Measurements from ENCODE around the gene LYPD6B.

The LYPD6B gene

GRCh38 chr2:149041482-149041881, 3.0 kb downstream of the LYPD6B start:
- DNase-seq (ENCODE audit: low spot score): no peak

GRCh38 chr2:149042881-149043280, 4.4 kb downstream of the LYPD6B start:
- DNase-seq (ENCODE audit: low spot score): no peak

- no peak for DNase-seq (ENCODE audit: low spot score)
Observed at GRCh38 chr2:149044500-149044899, 6.0 kb downstream of the LYPD6B start.

- DNase-seq (ENCODE audit: low spot score): no peak
Observed at GRCh38 chr2:149047118-149047517, 8.6 kb downstream of the LYPD6B start.

DNA sequence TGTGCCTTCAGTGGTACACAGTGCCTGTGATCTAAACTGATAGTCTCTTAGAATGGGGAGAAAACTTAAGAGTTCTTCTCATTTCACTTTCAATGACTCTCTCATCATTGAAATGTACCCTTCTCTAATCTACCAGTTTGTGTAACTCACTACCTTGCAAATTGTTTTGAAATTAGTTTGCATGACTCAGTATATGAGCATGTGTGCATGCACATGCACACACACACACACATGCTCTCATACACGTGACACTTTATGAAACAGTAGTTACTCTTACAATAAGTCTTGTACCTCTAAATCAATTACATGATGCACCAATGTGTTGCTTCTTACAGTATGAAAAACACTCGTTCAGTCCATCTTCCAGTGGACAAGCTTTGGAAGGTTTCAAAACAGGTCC, 10.6 kb downstream of the LYPD6B start:
- no peak for DNase-seq (ENCODE audit: low spot score)

- peak; percentile 65 for DNase-seq (ENCODE audit: low spot score)
Observed at GRCh38 chr2:149050188-149050587, 11.7 kb downstream of the LYPD6B start.

DNA sequence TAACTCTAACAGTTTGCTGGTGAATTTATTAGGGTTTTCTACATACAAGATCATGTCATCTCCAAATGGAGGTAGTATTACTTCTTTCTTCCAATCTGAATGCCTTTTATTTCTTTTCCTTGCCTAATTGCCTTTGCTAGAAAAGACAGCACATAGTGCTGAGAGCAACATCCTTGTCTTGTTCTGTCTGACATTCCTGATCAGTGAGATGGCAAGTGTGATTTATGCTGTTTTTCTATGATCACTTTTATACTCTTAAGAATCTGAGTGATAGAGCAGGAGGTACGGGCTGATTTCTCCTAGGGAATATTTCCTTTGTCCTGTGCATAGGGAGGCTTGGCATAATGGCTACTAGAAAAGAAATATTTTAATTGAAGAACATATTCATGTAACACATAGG, 17.3 kb downstream of the LYPD6B start:
- no peak for DNase-seq (ENCODE audit: low spot score)

DNA sequence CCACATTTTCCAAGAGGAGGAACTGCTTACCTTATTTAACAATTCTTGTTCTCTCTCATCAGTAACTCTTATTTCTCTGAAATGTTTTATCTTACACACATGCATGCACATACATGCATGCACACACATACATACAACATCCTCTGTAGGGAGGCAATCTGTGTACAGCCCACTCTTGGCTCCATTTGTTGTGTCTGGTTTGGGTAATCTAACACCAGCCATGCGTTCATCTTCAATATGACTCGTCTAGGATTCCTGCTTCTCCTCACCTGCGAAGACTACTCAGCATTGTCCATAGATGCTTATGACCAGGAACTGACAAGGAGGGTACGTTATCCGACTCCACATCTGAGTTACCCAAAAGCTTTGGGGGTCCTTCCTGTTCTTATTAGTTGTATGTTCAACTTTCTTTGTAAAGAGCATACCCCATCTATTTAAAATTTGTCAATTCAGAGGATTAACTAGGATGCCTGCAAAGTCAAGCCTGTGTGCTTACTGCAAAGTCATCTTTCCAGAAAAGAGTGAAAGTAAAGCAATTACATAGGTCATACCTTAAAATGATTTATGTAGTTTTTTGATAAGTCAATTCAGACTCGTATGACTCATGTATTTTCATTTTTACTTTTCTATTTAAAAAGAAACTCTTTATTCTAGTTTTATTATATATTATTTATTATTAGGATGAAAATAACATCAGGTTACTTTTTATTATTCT, 18.2 kb downstream of the LYPD6B start:
- DNase-seq (ENCODE audit: low spot score): no peak

DNA sequence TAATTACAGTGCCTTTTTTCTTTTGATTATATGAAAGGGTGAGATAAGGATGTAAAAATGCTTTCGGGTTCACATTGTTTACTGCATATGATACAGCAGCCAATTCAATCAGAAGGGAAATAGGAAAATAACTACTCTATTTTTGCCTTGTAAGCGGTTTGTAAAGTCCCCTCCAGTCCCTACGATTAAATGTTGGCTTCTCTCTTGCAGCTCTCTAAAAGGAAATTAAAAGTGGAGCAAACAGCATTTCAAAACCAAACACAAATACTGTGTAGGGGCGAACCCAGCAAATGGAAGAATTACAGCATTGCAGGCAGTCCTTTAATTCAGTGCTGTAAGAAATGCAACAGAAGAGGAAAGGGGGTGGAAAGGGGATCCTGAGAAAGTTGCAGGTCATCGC, 18.9 kb downstream of the LYPD6B start:
- DNase-seq (ENCODE audit: low spot score): no peak

DNA sequence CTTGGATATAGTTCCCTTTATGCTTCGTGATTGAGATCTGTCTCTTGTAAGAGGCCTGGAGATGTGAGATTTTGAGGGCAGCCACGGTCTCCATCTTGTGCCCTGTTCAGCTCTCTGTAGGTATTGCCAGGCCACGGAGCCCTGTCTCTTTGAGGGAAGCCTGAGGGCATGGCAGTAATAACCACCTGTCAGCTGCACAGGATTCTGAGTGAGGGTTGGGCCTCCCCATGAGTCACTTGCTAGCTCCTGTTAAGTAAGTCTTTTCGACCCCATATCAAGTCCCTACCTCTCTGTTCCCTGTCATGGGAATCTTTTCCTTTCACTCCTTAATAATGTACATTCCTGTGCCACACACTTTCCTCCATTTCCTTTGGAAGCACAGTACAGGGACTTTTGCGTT, 20.4 kb downstream of the LYPD6B start:
- DNase-seq (ENCODE audit: low spot score): no peak

DNA sequence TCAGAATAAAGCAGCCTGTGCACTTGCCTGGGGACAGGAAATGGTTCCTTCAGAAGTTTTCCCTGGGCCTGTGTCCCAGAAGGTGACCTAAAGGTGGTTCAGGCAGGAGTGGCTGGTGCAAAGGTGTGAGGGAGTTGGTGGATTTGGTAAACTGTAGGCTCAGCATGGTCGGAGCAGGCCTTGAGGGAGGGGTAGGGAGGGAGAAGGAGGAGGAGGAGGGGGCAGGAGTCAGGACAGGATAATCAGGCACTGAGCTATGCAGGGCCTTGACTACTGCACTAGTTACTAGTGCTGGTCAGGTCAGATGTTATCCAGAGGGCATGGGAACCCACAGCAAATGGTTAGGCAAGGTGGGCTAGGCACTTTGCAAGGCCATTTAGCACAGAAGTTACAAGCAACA, 21.3 kb downstream of the LYPD6B start:
- no peak for DNase-seq (ENCODE audit: low spot score)

GRCh38 chr2:149061133-149061745, 22.7 kb downstream of the LYPD6B start:
- no peak for DNase-seq (ENCODE audit: low spot score)

DNA sequence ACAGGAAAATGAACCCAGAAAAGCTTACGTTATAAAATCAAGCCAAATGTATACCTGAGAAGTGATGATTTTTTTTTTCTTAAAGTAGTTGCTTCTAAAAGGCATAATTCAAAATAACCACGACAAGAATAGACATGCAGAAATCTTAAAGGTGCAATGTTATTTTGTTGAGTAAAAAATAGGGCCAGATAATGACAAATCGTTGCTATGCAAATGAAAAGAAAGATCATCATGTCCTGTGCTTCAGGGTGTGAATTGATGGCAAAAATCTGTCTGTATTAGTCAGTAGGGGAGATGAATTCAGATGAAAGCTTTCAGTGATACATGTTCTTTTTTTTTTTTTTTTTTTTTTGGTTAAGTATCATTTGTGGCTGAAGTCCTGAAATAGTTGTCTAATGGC, 24.0 kb downstream of the LYPD6B start:
- no peak for DNase-seq (ENCODE audit: low spot score)

DNA sequence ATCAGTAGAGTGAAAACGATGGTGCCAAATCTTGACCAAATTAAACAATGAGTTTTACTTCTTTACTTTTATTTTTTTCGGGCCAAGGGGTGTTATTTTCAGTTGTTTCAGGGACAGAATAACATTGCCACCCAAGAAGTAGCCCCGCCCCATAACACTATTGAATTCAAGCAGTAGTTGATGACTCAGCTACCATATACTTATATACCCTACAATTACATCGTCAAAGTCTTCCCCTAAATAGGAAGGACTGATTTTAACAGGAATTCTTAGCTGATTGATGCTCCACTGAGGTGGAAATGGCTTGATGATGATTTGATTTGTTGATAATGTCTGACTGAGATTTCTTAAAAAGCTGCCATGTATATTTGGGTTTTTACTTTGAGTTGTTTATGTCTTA, 24.7 kb downstream of the LYPD6B start:
- no peak for DNase-seq (ENCODE audit: low spot score)

DNA sequence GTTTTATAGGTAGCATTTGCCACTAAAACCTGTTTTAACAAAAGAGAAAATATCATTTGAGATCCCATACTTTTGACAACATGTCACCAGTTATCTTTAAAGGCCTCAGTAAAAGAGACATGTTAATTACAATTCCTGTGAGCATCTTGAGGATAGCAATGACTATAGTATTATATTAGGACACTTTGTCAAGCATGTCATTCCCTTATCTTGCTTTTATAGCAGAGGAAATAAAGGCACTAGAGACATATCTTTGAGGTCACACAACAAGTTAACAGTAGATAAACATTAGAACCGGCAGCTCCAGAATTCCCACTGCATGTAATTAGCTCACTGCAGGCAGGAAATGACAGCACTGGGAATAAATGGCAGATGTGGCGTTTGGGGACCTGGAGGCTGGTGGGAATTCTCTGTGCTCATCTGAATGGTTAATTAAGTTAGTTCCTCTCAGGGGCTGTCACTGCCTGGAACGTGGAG, 25.9 kb downstream of the LYPD6B start:
- DNase-seq (ENCODE audit: low spot score): no peak

GRCh38 chr2:149064856-149065630, 26.5 kb downstream of the LYPD6B start:
- no peak for DNase-seq (ENCODE audit: low spot score)

DNA sequence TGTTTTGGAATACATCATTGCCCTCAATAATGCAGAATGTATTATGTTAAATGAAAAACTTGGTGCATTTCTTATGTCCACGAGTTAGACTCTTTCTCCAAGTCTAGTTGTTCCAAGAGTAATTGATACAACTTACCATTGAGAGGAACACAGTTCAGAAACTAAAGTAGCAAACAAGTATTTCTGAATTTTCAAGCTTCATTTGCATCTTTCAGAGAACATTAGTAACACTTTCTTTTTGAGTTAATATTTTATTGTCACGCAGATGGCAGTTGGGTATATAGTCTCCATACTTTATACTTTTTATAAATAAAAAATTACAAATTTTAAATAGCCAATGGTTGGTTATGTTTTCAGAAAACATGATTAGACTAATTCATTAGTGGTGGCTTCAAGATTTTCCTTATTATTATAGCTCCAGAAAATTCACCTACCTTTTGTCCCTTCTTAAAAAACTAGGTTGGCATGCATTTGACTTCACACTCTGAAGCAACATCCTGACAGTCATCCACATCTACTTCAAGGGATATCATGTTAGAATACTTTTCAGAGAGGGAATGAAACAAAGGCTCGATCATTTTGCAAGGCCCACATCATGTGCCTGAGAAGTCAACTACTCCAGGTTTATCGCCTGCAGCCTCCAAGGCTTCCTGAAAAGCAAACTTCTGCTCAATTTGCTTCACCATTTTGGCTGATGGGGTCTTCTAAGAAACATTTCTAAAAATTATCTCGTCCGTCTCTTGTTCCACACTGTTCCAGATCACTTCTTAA, 29.9 kb downstream of the LYPD6B start:
- no peak for DNase-seq (ENCODE audit: low spot score)

- DNase-seq (ENCODE audit: low spot score): peak; percentile 62
Observed at GRCh38 chr2:149068996-149069888, 30.7 kb downstream of the LYPD6B start.

- DNase-seq (ENCODE audit: low spot score): no peak
Observed at GRCh38 chr2:149070681-149071320, 32.3 kb downstream of the LYPD6B start.

- DNase-seq (ENCODE audit: low spot score): no peak
Observed at GRCh38 chr2:149075105-149075504, 36.6 kb downstream of the LYPD6B start.

- no peak for DNase-seq (ENCODE audit: low spot score)
Observed at GRCh38 chr2:149075853-149076252, 37.4 kb downstream of the LYPD6B start.

Measured in activated CD4-positive, alpha-beta T cell treated with anti-CD3 and anti-CD28 coated beads, Interleukin-2, Interleukin-4, amounts not matched to agents 100 ng/mL and 50 ng/mL, durations not matched to agents 16 hours and 8 hours (primary cell).